Esophagus squamous epithelium (tissue), 5 donors: ENCODE measurements around the gene ADCY7. TPM values are rescaled to one million over a fixed set of nuclear protein-coding genes. Genes with fewer than 3 reads are reported as not detected.

ENCODE experiments used
- DNase-seq: peaks from one replicate; lab custom pipeline; 2025; lab: John Stamatoyannopoulos, UW
- H3K27ac ChIP-seq, 4 donors: fragments of 200-600 bp; sonication (generic); one replicate each; pipeline ENCODE4 v1.5.1; 2016 to 2019; ENCODE audit warnings: mild to moderate bottlenecking in 1 of 4
- H3K27me3 ChIP-seq, 4 donors: fragments of 200-600 bp; sonication (generic); 1 replicate in 3 of 4; 2 replicates in 1 of 4; pipeline versions ENCODE4 v1.5.1 to v1.6.0; 2017 to 2021; ENCODE audit warnings: antibody characterized with exemption in 1 of 4
- H3K36me3 ChIP-seq, 3 donors: fragments of 200-600 bp; sonication (generic); one replicate each; pipeline ENCODE4 v1.5.1; 2016 to 2019
- H3K4me1 ChIP-seq, 3 donors: fragments of 200-600 bp; sonication (generic); one replicate each; pipeline ENCODE4 v1.5.1; 2017 to 2019
- H3K4me3 ChIP-seq, 4 donors: fragments of 200-600 bp; sonication (generic); 1 replicate in 3 of 4; 2 replicates in 1 of 4; pipeline ENCODE4 v1.5.1; 2016 to 2019; ENCODE audit warnings: mild to moderate bottlenecking in 2 of 4, moderate library complexity in 1 of 4
- H3K9me3 ChIP-seq, 3 donors: fragments of 200-600 bp; sonication (generic); one replicate each; pipeline ENCODE4 v1.5.1; 2016 to 2019
- CTCF ChIP-seq, 6 experiments: fragments of 450-650 bp in 4 of 6; fragments of 200-600 bp in 2 of 6; sonication (generic) in 2 of 6; IDR thresholded peaks; one replicate each; pipeline ENCODE4 v1.5.1; 2016 to 2019; ENCODE audit warnings: antibody characterized with exemption in 6 of 6, mild to moderate bottlenecking in 4 of 6, moderate library complexity in 4 of 6
- POLR2A ChIP-seq, 4 donors: fragments of 450-650 bp; IDR thresholded peaks; one replicate each; pipeline ENCODE4 v1.6.1; 2017; ENCODE audit warnings: antibody characterized with exemption in 4 of 4, mild to moderate bottlenecking in 4 of 4, moderate library complexity in 3 of 4
- WGBS, 2 donors: methylation state at CpG; one replicate each; pipeline ENCODE4 v1.1.5; 2018; 5-methylcytosine and 5-hydroxymethylcytosine counted together
- intact Hi-C: fragments of 100-400 bp; cut with DNase I; formaldehyde crosslinking; loops from one replicate; pipeline ENCODE4 v1.15.0; 2022
- total RNA-seq, 4 donors: library from RNA; depleted of rRNA; stranded (reverse); fragments of >200 nt; gene quantifications; one replicate each; pipeline ENCODE4 v1.1.0, GENCODE V29; 2016
- donor health status: DM: yes; HTN: yes; CAD: no.

ADCY7 gene
- total RNA-seq, 4 donors from 2014 or later = 21.2 to 23.9 (median 23.3) TPM

- peaks cover 0 to 25% (median 0%) of the 10 kb centered on the region in 3 donors for H3K36me3 ChIP-seq
- H3K27ac ChIP-seq = peak overlapping the region; percentile 63 to 88 (median 72)
- H3K27me3 ChIP-seq = no peaks in the 10 kb centered on the region
- H3K4me3 ChIP-seq = peak overlapping the region; percentile 7 to 57 (median 32)
- H3K9me3 ChIP-seq = no peaks in the 10 kb centered on the region
- H3K4me1 ChIP-seq = peaks cover 0 to 47% (median 0%) of the 10 kb centered on the region in 3 donors
- intact Hi-C loops = no loop called here
- 55 to 66% methylated on average over 7 to 13 of the region's 13 CpGs for WGBS, 2 donors
- no peak for DNase-seq
- TF ChIP-seq POLR2A (IDR thresholded peaks at IDR 0.05) (peak in 1 of 4 donors; percentile 19), CTCF (IDR thresholded peaks at IDR 0.05) (no peak)
These were observed 7.6 kb downstream of the ADCY7 start for GRCh38 chr16:50273888-50274325.

GRCh38 chr16:50274326-50275097, 8.2 kb downstream of the ADCY7 start:
- DNase-seq = no peak
- no peak for TF ChIP-seq POLR2A (IDR thresholded peaks at IDR 0.05)
- no peak for TF ChIP-seq CTCF (IDR thresholded peaks at IDR 0.05)
- WGBS, 2 donors = 75% methylated on average over 9 of the region's 18 CpGs; no CpG with 5 or more reads in 1 of the 2 donors
- intact Hi-C loops = no loop called here
- H3K27me3 ChIP-seq = no peaks in the 10 kb centered on the region
- no peaks in the 10 kb centered on the region for H3K9me3 ChIP-seq
- peaks cover 0 to 25% (median 0%) of the 10 kb centered on the region in 3 donors for H3K36me3 ChIP-seq
- peak overlapping the region; percentile 7 to 57 (median 32) for H3K4me3 ChIP-seq
- H3K4me1 ChIP-seq = peaks cover 0 to 52% (median 2%) of the 10 kb centered on the region in 3 donors
- H3K27ac ChIP-seq = peak overlapping the region; percentile 63 to 88 (median 72)

DNA sequence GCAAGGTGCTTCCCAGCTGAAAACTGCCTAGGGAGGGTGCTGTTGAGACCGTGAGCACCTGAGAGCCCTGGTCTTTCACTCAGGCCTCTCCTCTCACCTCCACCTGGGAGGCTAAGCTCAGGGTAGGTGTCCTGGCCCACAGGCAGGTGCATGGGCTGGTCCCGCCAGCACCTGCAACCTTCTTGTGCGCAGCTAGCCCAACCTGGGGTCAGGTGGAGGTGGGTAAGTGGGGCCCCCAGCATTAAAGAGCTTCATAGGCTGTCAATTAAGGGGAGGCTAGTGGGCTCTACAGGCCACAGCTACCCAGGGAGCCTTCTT, 8.7 kb downstream of the ADCY7 start:
- peak overlapping the region in 2 of 4 donors; percentile 36 to 57 for H3K4me3 ChIP-seq
- intact Hi-C loops = no loop called here
- no peaks in the 10 kb centered on the region for H3K27me3 ChIP-seq
- no peak for TF ChIP-seq CTCF (IDR thresholded peaks at IDR 0.05)
- no peak for DNase-seq
- peaks cover 0 to 25% (median 0%) of the 10 kb centered on the region in 3 donors for H3K36me3 ChIP-seq
- peak overlapping the region; percentile 63 to 88 (median 72) for H3K27ac ChIP-seq
- peaks cover 0 to 55% (median 2%) of the 10 kb centered on the region in 3 donors for H3K4me1 ChIP-seq
- 100% methylated on average over 1 of the region's 3 CpGs; no CpG with 5 or more reads in 1 of the 2 donors for WGBS, 2 donors
- H3K9me3 ChIP-seq = no peaks in the 10 kb centered on the region

GRCh38 chr16:50275428-50276325, 9.3 kb downstream of the ADCY7 start:
- H3K4me1 ChIP-seq = peaks cover 1 to 59% (median 2%) of the 10 kb centered on the region in 3 donors
- WGBS, 2 donors = 62 to 80% methylated on average over 1 to 4 of the region's 12 CpGs
- H3K27me3 ChIP-seq = no peaks in the 10 kb centered on the region
- intact Hi-C loops = no loop called here
- peak overlapping the region in 2 of 4 donors; percentile 36 to 57 for H3K4me3 ChIP-seq
- H3K9me3 ChIP-seq = no peaks in the 10 kb centered on the region
- peak overlapping the region in 2 of 4 donors; percentile 79 to 88 for H3K27ac ChIP-seq
- peaks cover 0 to 19% (median 0%) of the 10 kb centered on the region in 3 donors for H3K36me3 ChIP-seq
- DNase-seq = no peak
- TF ChIP-seq POLR2A (IDR thresholded peaks at IDR 0.05) (no peak), CTCF (IDR thresholded peaks at IDR 0.05) (no peak)
